Measurements from ENCODE around the gene TGFB2.

Gene TGFB2

DNA sequence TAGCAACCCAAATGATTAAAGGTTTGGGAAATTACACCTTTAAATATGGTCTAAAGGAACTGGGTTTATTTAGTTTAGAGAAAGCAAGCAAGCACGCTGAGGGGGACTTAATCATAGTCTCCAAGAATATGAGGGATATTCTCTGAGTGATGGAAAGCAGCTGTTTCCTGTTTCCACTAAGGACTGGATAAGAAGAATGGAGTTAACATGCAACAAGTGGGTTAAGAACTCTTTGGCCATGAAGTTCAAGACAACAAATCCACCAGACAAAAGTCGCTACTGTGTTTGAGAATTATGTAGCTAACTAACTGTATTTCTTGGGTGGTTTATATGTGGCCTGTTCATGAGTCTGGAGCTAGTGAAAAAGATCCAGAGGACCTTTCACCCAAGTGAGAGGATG, 85.7 kb downstream of the TGFB2 start:
- no peak for DNase-seq

DNA sequence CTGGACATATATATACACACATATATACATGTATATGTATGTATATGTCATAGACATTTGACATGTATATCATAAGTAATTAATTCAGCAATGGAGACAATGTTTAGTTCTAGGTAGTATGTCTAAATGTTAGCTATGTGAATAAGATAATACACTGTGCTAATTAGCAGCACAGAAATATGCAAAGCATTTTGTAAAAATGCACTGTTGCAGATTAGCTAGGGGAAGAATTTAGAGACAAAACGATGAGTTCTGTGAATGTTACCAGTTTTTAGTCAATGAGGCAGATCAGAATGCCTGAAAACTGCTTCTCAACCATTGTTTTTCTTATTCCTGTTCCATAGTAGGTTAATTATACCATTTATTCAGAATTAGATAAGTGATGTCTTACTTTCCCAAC, 86.3 kb downstream of the TGFB2 start:
- no peak for DNase-seq

DNA sequence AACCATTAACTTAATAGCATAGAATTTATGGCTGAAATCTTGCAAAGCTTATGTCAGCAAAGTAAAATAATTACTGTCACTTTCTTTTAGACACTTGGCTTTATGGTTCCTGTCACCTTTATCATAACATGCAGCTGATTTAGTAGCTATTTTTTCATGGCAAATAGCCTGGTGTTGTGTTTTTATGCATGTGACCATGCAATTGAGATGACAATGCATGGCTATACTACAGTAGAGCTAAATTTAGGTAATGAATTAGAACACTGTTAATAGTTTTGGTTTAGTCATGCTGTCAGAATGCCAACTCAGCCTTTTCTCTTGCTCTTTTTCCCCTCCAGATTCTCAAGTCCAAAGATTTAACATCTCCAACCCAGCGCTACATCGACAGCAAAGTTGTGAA, 88.6 kb downstream of the TGFB2 start:
- no peak for DNase-seq

DNA sequence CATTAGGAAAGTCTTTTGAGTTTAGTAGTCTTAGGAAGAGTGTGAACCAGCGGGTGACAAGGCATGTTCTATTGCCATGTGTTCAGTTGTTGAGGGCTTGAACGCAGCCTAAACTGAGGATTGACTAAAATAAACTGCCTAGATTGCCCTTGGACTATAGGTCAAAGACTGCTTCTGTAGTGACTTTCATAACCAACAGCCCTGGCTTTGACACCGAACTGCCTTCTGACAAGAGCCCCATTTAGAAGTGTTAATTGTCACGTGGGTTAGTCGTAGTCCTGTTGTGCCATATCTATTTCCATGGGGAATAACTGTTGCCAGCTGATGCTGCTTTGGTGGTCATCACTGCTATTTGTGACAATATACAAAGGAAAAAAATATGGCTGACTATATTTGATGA, 90.4 kb downstream of the TGFB2 start:
- no peak for DNase-seq

DNA sequence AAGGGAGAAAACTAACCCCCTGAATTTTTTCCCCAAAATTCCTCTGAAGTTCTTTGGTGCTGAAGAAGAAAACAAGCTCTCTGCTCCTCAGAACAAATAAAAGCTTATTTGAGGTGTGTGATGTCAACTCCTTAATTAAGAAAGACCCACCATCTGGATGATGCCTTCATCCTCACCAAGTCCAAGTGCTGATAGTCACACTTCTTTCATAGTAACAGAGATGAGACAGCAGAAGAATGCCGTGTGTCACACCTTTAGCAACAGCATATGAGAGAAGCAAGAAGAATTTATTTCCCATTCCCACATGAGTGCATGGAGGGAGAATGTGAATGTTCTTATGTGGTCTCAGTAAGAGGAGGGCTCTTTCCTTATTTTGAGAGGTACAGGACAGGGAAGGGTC, 91.2 kb downstream of the TGFB2 start:
- DNase-seq, result no peak

DNA sequence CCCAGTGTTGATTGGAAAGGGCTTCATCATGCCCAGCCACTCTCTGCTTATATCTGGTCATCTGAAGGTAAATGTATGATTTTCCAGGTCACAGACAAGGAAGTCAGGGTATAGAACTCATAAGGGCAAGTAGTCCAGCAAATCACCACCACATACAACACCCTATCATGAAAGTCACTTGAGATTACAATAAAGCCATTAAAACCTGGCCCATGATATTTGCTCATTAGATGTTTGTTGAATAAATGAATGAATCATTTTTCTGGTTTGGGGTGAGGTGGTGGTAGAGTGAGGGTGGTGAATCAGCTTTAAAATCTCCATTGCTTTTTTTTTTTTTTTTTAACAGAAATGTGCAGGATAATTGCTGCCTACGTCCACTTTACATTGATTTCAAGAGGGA, 91.9 kb downstream of the TGFB2 start:
- DNase-seq, result no peak

DNA sequence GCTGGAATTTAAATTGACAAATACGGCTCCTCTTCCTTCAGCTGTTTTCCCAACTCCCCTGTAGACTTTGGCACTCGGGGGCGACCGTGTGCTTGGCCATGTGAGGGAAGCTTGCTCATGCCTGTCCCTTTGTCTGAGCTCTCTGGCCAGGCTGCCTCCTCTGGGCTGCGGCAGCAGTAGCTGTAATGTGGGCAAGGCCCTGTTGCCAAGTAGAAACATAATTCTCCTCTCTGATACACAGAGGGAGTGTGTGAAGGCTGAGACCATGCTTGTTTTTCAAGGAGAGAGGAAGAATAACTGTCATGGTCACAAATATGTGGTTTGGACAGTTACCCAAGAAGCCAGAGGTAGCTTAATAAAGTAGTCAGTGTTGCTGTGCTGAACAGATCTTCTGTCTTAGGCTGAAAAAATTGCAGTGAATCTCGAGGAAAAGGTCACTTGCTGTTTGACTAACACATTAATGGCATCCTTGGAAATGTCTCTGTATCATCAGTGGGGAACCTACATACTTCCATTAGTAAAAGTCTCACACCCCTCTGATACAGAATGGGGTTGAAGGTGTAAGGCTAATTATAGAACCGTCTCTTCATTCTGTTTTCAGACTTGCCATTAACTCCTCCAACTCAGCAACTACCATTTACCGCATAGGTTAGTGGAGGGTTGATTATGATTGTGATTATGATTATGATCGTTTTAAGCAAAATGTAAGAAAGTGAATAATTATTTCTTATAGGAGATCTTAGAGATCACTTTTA, 94.6 kb downstream of the TGFB2 start:
- DNase-seq, result no peak

DNA sequence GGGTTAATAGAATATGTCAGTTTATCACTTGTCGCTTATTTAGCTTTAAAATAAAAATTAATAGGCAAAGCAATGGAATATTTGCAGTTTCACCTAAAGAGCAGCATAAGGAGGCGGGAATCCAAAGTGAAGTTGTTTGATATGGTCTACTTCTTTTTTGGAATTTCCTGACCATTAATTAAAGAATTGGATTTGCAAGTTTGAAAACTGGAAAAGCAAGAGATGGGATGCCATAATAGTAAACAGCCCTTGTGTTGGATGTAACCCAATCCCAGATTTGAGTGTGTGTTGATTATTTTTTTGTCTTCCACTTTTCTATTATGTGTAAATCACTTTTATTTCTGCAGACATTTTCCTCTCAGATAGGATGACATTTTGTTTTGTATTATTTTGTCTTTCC, 98.1 kb downstream of the TGFB2 start:
- no peak for DNase-seq

DNA sequence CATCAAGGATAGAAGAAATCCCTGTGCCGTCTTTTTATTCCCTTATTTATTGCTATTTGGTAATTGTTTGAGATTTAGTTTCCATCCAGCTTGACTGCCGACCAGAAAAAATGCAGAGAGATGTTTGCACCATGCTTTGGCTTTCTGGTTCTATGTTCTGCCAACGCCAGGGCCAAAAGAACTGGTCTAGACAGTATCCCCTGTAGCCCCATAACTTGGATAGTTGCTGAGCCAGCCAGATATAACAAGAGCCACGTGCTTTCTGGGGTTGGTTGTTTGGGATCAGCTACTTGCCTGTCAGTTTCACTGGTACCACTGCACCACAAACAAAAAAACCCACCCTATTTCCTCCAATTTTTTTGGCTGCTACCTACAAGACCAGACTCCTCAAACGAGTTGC, 99.0 kb downstream of the TGFB2 start:
- no peak for DNase-seq

DNA sequence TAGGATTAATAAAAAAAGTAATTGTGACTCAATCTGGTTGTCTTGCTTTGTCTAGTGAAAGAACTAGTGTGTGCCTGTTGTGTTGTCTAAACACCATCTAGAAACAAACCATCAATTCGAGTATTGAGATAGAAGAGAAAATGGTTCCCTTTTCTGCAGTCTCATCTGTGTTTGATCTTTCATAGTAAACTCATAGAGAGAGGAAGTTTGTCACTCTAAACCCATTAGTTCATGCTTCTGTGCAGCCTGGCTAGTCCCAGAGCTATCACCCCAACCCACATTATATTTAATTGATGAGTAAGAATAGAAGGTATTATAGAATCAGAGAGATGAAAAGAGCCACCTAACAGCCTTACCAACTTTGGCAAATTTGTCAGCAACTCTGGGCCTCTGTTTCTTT, 99.5 kb downstream of the TGFB2 start:
- DNase-seq, result no peak

DNA sequence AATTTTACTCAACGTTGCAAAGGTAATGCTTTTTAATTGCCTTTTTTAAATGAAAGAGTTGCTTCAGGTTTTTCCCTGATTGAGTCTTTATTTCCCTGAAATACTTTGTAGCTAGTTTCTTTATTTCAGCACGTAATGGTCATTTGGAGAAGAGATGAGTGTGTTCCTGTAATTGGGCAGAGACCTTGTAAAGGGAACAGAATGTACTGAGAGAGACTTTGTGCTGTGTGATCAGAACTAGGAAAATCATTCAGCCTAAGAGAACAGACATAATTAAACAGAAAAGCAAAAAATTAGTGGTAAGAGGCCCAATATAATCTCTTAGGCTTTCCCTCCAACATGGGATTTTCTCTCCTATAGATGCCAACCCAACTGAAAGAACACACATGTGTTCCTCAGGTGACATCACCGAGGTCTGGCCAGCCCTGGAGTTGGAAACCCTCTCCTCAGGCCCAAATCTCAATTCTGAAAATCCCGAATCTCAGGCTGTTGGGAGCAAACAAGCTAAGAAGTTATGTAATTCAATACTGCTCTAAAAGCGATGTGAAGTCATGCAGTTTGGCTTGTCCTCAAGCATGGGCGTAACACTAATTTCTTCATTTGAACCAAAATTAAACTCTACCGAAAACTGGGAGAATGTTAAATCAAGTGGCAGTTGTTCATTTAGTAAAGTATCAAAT, 102.0 kb downstream of the TGFB2 start:
- no peak for DNase-seq

DNA sequence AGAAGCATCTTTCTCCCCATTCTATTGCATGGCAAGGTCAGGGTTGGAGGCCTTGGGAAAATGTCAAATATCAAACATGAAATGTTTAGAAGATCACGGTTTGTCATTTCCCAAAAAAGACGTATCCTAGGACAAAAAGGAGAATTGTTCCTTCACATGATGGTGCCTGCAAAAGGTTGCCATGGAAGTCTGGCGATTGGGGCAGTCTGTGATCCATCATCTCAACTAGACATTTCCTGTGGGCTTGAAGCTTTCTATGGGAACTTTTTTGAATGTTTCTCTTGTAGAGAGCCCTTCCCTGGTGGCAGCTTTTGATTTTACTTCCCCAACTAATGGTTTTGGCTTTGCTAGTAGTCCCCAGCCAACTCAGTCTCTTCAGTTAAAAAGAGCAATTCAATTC, 106.3 kb downstream of the TGFB2 start:
- DNase-seq, result no peak

DNA sequence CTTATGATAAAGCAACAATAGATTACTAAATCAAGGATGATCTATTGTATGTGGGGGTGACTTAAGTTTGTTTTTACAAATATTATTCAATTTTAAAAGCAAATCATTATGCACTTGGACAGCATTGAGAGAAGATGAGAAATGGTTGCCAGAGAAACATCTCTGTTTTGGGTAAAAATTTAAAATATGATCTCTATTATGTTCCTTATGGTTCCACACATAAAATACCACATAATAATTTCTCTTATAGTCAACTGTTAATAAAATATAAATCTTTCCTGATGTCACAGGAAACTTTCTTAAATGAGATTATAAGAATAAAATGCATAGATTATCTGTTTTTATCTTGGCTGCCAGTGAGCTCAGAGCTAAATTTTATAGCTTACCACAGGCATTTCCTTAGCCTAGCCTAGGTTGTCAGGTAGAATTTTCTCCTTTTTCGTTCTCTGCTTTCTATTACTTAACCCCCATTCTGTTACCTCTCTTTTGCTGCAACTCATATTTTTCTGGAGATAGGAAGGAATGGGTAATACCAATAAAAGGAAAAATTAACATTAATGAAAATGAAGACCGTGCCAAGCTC, 109.7 kb downstream of the TGFB2 start:
- no peak for DNase-seq

DNA sequence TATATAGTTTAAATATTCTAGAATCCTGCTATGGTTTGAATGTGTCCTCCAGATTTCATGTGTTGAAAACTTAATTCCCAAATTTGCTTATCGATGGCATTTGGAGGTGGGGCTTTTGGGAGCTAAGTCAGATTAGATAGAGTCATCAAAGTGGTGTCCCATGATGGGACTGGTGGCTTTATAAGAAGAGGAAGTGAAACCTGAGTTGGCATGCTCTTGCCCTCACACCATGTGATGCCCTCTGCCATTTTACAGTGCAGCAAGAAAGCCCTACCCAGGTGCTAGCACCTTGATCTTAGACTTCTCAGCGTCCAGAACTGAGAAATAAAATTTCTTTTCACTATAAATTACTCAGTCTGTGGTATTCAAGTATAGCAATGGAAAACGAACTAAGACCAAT, 111.3 kb downstream of the TGFB2 start:
- DNase-seq, result no peak

DNA sequence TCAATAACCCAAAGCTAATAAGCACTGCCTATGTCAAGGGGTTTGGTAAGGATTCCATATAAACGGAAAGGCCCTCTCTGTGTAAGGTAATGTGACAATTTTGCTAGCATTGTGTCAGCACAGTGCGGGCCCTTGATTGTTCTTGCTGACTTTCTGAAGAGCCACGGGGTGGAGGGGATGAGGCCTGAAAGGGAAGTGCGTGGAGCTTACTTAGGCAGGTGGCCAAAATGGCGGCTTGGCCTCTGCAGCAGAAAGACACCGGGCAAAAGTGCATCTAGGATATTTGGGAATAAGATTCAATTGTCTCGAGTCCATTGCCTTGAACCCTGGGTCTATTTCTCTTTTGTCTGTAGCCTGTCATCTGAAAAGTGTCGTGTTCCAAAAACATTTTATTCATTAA, 114.3 kb downstream of the TGFB2 start:
- DNase-seq, result no peak

DNA sequence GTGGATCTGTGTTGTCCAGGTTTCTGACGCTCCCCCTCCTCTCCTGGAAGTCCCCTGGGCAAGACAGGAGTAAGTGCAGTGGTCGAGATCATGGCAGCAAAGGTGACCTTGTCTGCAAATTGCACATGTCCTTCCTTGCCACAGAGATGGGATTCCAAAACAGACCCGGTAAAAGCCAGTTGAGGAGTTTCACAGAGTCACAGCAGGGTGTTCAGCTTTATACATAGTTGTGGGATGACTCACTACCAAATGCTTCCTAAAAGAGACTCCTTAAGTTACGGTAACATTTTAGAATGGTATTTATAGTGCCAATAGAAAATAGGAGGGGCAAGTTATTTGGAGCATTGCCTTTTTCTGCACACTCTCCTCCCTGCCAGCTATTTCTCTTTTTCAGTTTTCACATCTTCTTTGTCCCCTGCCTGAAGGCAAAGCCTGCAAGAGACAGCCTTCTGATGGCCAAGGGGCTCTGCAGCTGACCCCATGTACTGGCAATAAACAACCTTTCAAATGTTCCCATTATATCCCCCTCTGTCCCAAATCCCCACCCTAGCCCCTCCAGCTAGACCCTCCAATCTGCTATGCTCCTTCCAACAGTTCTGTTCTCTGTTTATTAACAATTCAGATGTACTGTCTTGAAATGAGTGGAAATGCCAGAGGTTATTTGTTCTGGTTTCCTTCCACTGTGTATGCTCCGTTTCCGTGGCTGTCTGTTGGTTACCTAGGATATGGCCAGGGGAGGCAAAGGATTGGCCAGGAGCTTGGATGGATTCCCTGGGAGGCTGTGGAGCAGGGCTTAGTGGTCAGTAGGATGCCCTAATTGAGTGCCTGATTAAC, 115.0 kb downstream of the TGFB2 start:
- DNase-seq, result no peak

DNA sequence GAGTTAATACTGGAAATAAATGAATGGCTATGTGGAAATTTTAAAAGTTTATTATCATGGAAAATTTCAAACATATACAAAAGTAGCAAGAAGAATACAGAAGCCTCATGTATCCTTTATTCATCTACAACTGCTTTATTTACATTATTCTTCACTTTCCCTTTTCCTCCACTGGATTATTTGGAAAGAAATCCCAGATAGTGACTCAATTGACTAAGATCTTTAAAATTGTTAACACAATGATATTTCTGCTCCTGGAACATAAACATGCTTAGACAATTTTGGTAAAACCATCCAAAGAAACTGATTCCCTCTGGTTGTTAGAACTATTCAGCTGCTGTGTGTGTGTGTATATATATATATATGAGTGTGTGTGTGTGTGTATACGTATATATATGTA, 116.2 kb downstream of the TGFB2 start:
- no peak for DNase-seq

DNA sequence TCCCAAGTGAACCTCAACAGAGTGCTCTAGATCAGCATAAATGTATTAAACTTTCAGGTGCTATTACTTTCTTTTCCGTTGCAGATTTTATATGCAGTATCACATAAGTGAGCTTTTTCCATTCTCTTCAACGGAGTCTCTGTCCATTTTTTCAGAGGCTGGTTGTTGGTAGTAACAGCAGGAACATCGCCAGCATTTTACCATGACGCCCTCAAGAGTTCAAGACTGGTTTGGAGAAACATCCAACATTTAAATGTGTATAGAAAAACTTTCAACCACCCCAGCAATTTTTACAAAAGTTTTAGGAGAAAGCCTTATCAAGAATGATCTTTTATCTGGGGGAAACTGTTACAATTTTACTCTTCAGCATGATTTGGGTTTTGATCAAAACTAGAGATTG, 117.0 kb downstream of the TGFB2 start:
- DNase-seq, result no peak

DNA sequence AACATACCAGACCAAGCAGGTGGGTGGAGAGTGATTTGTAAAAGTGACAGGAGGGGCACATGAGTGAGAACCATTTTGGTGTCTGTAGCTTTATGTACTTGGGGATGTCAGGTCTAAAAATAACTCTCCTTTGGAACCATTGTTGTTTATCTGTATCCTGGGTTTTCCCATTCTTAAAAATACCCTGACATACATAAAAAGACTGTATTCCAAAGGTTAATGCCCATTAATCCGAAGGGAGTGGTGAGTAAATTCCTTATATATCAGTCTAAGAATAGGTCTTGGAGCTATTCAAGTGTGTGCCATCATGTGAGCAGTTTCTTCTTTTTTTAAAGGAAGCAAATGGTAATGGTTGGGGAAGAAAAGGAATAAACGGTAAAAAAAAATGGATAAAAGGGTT, 117.5 kb downstream of the TGFB2 start:
- DNase-seq, result no peak

DNA sequence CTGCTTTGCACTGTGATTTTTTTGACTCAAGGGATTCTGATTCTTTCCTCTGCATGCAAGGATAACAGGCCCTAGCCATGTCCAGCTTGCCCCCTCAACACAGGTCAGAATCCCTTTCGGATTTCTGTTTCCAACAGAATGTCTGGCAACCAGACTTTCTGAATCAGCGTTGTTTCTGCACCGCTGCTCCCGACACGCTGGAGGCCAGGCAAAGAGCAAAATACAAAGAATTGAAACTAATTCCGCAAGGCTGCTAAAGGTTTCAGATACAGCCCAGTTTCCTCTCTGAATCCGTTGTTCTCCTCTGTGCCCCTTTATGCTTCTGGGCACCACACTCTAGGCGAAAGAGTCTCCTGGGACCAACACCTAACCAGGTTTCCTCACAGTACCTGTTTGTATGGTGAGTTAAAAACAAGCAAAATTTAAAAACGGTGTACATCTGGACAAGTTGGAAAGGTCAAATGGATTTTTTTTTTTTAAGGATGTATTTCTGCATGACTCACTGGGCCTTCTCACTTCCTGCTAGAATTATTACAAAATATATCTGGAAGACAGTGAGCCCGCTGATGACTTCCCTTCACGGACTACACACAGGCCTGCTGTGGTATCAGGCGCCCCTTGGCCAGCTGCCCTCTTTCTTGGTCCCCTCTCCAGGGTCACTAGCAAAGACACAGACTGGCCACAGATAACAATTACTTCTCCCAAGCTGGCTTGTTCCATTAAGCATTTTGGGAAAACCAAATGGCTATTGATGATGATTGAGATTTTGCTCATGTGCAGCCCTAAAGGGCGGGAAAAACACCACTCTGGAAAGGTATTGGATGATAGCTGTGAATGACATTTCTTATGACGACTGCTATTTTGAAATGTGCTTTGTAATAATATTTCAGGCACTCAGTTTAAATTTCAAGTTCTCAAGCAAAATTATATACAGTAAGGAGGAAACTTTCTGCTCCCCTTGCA, 118.3 kb downstream of the TGFB2 start:
- no peak for DNase-seq

DNA sequence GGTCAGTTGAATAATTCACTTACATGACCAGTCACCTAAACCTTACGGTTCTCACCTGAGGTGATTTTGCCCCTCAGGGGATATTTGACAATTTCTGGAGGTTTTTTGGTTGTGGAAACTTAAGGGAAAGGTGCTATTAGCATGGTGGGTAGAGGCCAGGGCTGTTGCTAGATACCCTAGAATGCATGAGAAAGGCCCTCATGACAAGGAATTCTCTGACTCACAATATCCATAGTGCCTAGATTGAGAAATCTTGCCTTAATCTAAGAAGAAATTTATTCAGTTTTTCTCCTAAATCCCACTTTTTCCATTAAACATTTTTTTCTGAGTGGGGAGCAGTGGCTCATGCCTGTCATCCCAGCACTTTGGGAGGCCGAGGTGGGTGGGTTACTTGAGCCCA, 119.7 kb downstream of the TGFB2 start:
- DNase-seq, result no peak

DNA sequence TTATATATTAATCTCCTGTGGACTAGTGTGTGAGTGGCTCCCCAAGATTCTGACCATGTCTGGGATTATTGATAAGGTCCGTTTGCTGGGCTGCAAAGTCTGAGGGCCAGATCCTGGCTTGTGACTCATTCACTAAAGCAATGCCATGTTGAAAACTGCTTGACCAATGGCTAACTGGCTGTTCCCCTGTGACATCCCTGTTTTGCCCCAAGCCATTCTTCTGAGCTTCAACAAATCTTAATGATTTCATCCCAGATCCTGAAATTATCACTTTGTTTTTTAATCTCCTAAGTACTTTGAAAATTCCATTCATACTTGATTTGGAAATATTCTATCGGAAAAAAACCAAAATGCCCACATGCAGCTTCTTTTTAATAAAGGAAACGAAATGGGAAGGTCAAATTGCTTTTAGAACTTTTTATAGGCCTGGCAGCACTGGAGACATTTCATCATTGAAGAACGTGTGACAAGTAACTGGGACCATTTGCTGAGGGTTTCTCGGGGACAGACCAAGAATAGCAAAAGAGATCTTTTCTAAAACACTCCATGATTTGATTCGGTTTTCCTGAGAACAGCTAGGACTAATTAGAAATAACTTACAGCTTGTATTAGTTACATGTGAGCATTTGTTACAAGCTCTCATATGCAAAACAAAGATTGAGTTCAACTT, 121.3 kb downstream of the TGFB2 start:
- no peak for DNase-seq
